Ovary (tissue), 9 donors: ENCODE results near the gene SMAD5. TPM values are rescaled to one million over a fixed set of nuclear protein-coding genes. Genes with fewer than 3 reads are reported as not detected.

Source experiments
- DNase-seq, 5 donors: peaks; one replicate each; pipeline ENCODE4 v3.0.0-alpha.2; 2019 to 2020
- H3K27ac ChIP-seq, 2 donors: fragments of 200-600 bp; one replicate each; pipeline versions ENCODE4 v1.5.1 to v1.8.0; 2019 to 2022
- H3K27me3 ChIP-seq: fragments of 200-600 bp; one replicate; pipeline ENCODE4 v1.8.0; 2022
- H3K36me3 ChIP-seq: fragments of 200-600 bp; sonication (generic); one replicate; pipeline ENCODE4 v1.5.1; 2019
- H3K4me1 ChIP-seq: one replicate; pipeline ENCODE4 v1.8.1; 2013; ENCODE audit warnings: mild to moderate bottlenecking, moderate library complexity; ENCODE audit not compliant: insufficient read depth
- H3K4me3 ChIP-seq: fragments of 200-600 bp; sonication (generic); one replicate; pipeline ENCODE4 v1.5.1; 2017
- H3K9me3 ChIP-seq, 2 donors: fragments of 200-600 bp in 1 of 2; sonication (generic) in 1 of 2; one replicate each; pipeline versions ENCODE4 v1.5.1 to v1.8.1; 2013 to 2019; ENCODE audit warnings: mild to moderate bottlenecking in 1 of 2, moderate library complexity in 1 of 2
- EP300 ChIP-seq: sonication (generic); formaldehyde crosslinking; IDR thresholded peaks from one replicate; pipeline ENCODE4 v1.6.1; 2017; ENCODE audit warnings: antibody characterized with exemption
- POLR2A ChIP-seq: fragments of 450-650 bp; IDR thresholded peaks from one replicate; pipeline ENCODE4 v1.6.1; 2017; ENCODE audit warnings: antibody characterized with exemption, mild to moderate bottlenecking, moderate library complexity
- WGBS, 3 donors: extraction: QIAGEN DNeasy Blood & Tissue Kit in 1 of 3; methylation state at CpG; one replicate each; pipeline versions ENCODE4 v1.1.5 to v1.1.7; 2013 to 2017; 5-methylcytosine and 5-hydroxymethylcytosine counted together
- intact Hi-C, 4 donors: fragments of 100-400 bp; cut with DNase I; formaldehyde crosslinking; loops; one replicate each; pipeline versions ENCODE4 v1.11.0 to v1.15.1; 2022 to 2023
- polyA plus RNA-seq, 2 donors: library from polyadenylated mRNA; stranded (reverse); fragments of 200-250 nt in 1 of 2; fragments of 350-450 nt in 1 of 2; fragmentation: Illumina TruSeq in 1 of 2; extraction: RNeasy Lipid Tissue Mini Kit (QIAGEN cat#74804) in 1 of 2; gene quantifications; one replicate each; pipeline ENCODE4 v1.2.3, GENCODE V29; 2013 to 2014
- small RNA-seq: library from RNA; depleted of rRNA; stranded (forward); fragments of <200 nt; gene quantifications from one replicate; pipeline ENCODE3, GENCODE V24; 2016
- total RNA-seq, 7 donors: library from RNA; depleted of rRNA in 2 of 7; stranded (reverse); fragments of >200 nt in 2 of 7; fragmentation: NEBNext Ultra II Directional in 3 of 7; extraction: Animal tissue kit (Norgen Biotek cat#: 25700) in 3 of 7; gene quantifications; one replicate each; pipeline versions ENCODE4 v1.1.0 to v1.2.4, GENCODE V29; 2016 to 2023
- TF ChIP-seq, protein P1 (sequence below), 3 donors: fragments of 450-650 bp in 2 of 3; fragments of 200-600 bp in 1 of 3; IDR thresholded peaks; one replicate each; pipeline versions ENCODE4 v1.5.1 to v1.8.0; 2016 to 2022; ENCODE audit warnings: antibody characterized with exemption in 3 of 3, mild to moderate bottlenecking in 1 of 3
- donor health status: DM: no; HTN: no; CAD: no; lungs with moderate emphysema.
- donor health status: DM: no; HTN: no; CAD: no.
- donor health status: Bipolar disorder and iron deficiency.
- donor health status: DM: yes; HTN: yes; CAD: no.
- donor health status: DM: no; HTN: no; CAD: no.
- donor health status: DM: yes; HTN: yes; CAD: no.

Gene SMAD5
- total and polyA plus RNA-seq, 9 donors: 20.3 to 130 (median 108) TPM

GRCh38 chr5:136228136-136228757 lies 95.6 kb downstream of the SMAD5 start:
- intact Hi-C loops: no loop called here
- 50 to 68% (median 52%) methylated on average over 7 of the region's 7 CpGs for WGBS, 3 donors
- H3K27me3 ChIP-seq: no peaks in the 10 kb centered on the region
- no peak overlapping the region for H3K4me3 ChIP-seq
- no peak for DNase-seq
- TF ChIP-seq POLR2A: no peak
- TF ChIP-seq, protein P1, sequence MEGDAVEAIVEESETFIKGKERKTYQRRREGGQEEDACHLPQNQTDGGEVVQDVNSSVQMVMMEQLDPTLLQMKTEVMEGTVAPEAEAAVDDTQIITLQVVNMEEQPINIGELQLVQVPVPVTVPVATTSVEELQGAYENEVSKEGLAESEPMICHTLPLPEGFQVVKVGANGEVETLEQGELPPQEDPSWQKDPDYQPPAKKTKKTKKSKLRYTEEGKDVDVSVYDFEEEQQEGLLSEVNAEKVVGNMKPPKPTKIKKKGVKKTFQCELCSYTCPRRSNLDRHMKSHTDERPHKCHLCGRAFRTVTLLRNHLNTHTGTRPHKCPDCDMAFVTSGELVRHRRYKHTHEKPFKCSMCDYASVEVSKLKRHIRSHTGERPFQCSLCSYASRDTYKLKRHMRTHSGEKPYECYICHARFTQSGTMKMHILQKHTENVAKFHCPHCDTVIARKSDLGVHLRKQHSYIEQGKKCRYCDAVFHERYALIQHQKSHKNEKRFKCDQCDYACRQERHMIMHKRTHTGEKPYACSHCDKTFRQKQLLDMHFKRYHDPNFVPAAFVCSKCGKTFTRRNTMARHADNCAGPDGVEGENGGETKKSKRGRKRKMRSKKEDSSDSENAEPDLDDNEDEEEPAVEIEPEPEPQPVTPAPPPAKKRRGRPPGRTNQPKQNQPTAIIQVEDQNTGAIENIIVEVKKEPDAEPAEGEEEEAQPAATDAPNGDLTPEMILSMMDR (IDR thresholded peaks at IDR 0.05): no peak
- TF ChIP-seq EP300: no peak
- H3K27ac ChIP-seq: no peak overlapping the region
- no peaks in the 10 kb centered on the region for H3K4me1 ChIP-seq
- H3K9me3 ChIP-seq: no peaks in the 10 kb centered on the region
- no peaks in the 10 kb centered on the region for H3K36me3 ChIP-seq

DNA sequence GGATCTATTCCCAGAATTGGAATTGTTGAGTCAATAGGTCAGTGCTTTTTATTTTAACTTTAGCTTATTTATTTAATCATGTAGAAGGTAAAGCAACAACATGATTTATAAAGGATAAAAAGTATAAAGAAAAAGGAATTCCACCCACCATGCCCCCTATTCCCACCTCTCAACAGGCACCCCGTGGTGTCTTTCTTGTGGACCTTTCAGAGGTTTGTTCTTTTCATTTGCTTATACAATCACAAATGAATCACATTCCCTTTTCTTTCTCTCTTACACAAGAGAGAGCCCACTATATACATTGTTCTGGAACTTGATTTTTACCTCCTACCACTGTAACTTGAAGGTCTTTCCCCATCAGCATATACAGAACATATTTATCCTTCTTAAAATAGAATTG lies 97.5 kb downstream of the SMAD5 start:
- Histone ChIP-seq H3K9me3 (no peaks in the 10 kb centered on the region), H3K27me3 (no peaks in the 10 kb centered on the region), H3K27ac (no peak overlapping the region), H3K4me1 (no peaks in the 10 kb centered on the region), H3K4me3 (no peak overlapping the region), H3K36me3 (no peaks in the 10 kb centered on the region)
- DNase-seq: no peak
- 6 to 18% (median 14%) methylated on average over 1 of the region's 1 CpG for WGBS, 3 donors
- TF ChIP-seq, protein P1 (IDR thresholded peaks at IDR 0.05): no peak
- TF ChIP-seq POLR2A: no peak
- no peak for TF ChIP-seq EP300
- intact Hi-C loops: no loop called here

- no peak for DNase-seq
- Histone ChIP-seq H3K9me3 (no peaks in the 10 kb centered on the region), H3K4me3 (no peak overlapping the region), H3K36me3 (no peaks in the 10 kb centered on the region), H3K27ac (no peak overlapping the region), H3K4me1 (no peaks in the 10 kb centered on the region), H3K27me3 (no peaks in the 10 kb centered on the region)
- intact Hi-C loops: no loop called here
- WGBS, 3 donors: 87 to 91% (median 87%) methylated on average over 6 of the region's 6 CpGs
- no peak for TF ChIP-seq EP300
- TF ChIP-seq POLR2A: no peak
- TF ChIP-seq, protein P1 (IDR thresholded peaks at IDR 0.05): no peak
Measured at GRCh38 chr5:136232316-136232715, 99.7 kb downstream of the SMAD5 start.

Small RNAs within 50 kb of the gene (small RNA-seq; reads per million reads assigned to genes)
- gene RF02173: not detected
- gene RF02175: not detected
- gene RF02176: not detected

Other genes with a start within 250 kb of the SMAD5 start
- not detected for gene IL9, start 237.0 kb upstream of the SMAD5 start, total RNA-seq
- gene IL9, start 237.0 kb upstream of the SMAD5 start, polyA plus RNA-seq: not detected
- not detected for gene LECT2, start 177.9 kb upstream of the SMAD5 start, total RNA-seq
- not detected for gene LECT2, start 177.9 kb upstream of the SMAD5 start, polyA plus RNA-seq
- 10 to 100 TPM; 14.5 to 46.6 (median 25.3) TPM for gene TGFBI, start 103.9 kb upstream of the SMAD5 start, total RNA-seq
- 100 to 1,000 TPM in 1 of 2 donors, 10 to 100 TPM in 1; 22.2 to 138 TPM for gene TGFBI, start 103.9 kb upstream of the SMAD5 start, polyA plus RNA-seq
- under 1 TPM in 1 of 7 donors, not detected in 6; 0.13 TPM for gene SMIM32, start 60.3 kb downstream of the SMAD5 start, total RNA-seq
- not detected for gene SMIM32, start 60.3 kb downstream of the SMAD5 start, polyA plus RNA-seq
- gene TRPC7, start 232.7 kb downstream of the SMAD5 start, total RNA-seq: not detected
- gene TRPC7, start 232.7 kb downstream of the SMAD5 start, polyA plus RNA-seq: under 1 TPM in 1 of 2 donors, not detected in 1; 0.04 TPM